GM21825 (cell line): ENCODE measurements around the gene ARHGEF19.
"Not testable (repeated sequence)": the region's sequence is repeated elsewhere in the genome, so short reads cannot be mapped to it uniquely, and the experiment has no call there.

Experiments used
- ATAC-seq: cut with Tn5 transposase; IDR thresholded peaks from one replicate; pipeline ENCODE4 v1.9.1; 2021; ENCODE audit warnings: mild to moderate bottlenecking, moderate library complexity; ENCODE audit not compliant: unreplicated experiment

The ARHGEF19 gene

DNA sequence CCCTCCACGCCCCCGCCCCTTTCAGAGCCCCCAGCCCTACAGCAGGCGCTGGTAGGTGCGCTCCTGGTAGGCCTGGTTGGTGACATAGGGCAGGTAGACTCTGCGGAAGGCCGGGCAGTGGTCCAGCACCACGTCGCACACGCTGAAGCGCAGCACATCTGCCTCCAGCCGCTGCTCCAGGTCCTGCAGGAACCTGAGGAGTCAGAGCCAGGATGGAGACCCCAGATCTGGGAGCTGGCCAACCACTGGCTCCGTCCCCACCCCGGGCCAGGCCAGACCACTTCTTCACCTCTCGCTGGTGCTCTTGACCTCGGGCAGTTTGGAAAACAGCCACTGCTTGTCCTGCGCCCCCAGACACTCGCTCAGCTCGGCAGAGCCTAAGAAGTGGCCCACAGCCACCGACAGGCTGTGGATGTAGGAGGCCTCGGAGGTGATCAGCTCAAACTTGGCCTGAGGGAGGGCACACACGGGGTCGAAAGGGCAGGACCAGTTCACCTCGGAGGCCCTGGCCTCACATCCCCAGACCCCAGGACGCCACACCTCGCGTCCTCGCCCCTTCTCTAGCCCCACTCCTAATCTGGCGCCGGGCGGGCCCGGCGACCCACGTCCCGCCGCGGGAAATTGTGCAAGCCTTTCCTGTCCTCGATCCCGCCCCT, 6.4 kb downstream of the ARHGEF19 start:
- ATAC-seq = no peak

DNA sequence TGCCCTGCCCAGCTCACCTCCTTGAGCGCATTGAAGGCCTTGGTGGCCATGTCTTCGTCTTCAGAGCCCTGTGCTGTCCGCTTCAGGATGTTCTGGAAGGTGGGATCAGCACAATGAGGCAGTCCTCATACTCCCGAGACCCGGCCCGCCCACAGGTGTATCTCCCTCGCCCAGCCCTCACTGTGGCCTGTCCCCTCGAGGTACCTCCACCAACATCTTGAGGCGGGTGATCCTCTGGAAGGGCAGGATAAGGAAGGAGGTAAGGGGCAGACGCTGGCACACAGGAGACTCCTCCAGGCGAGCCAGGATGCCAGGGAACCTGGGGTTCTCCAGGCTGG, 7.1 kb downstream of the ARHGEF19 start:
- ATAC-seq = no peak

DNA sequence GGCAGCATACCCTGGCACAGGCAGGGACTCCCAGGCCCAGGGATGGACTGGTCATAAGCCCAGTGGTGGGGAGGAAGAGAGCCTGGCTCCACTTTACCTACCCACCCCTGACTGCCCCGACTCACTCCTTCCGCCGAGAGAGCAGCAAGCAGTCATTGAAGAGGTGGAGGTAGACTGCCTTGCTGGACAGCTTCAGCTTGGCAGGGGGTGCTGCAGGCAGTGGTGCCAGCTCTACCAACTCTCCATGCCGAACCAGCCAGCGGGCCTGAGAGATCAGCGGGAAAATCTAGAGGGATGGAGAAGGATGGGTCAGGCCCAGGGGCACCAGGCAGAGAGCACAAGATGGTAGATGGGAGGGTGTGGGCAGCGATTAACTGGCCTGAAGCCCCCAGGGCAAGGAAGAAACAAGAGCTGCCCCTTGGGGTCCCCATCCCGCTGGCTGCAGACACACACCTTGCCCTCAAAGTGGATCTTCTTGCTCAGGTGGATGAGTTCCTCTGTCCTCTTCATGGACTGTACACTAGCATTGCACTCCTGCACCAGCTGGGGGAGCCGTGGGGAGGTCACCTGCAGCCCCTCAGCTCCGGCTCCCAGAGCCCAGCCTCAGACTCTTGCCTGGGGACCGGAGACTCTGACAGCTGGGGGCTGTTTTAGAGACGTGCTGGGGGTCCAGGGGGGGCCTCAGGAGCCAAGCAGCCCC, 7.7 kb downstream of the ARHGEF19 start:
- ATAC-seq = no peak

DNA sequence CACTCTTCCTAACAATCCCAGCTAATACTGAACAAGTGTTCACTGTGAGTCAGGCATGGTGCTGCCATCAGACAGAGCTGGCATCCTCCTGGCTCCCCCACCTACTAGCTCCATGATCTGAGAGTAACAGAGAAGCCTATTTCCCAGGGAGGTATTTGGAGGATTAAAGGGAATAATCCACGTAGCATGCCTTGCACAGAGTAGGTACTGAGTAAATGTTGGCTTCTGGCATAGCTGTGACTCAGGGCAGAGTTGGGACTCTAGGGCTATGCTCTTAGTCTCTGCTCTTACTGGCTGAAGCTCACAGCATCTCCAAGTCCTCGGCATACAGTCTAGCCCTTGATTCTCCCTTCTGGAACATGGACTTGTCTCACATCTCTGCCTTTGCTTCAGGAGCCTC, 8.2 kb downstream of the ARHGEF19 start:
- ATAC-seq = no peak

DNA sequence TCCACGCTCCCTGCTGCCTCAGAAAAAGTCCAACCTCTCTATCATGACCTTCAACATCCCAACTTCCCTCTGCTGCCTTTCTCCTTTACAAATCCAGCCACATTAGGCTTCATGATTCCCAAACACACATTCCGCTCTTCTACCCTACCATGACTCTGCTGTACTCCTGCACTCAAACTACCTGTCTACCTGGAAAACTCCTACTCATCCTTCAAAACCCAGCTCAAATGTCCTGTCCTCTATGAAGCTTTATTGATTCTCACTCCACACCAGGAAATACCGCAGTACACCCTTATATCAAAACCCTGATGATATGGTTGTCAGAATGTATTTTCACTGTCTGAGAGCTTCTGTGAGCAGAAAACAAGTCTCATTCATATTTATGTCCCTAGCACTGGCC, 8.9 kb downstream of the ARHGEF19 start:
- ATAC-seq = no peak

DNA sequence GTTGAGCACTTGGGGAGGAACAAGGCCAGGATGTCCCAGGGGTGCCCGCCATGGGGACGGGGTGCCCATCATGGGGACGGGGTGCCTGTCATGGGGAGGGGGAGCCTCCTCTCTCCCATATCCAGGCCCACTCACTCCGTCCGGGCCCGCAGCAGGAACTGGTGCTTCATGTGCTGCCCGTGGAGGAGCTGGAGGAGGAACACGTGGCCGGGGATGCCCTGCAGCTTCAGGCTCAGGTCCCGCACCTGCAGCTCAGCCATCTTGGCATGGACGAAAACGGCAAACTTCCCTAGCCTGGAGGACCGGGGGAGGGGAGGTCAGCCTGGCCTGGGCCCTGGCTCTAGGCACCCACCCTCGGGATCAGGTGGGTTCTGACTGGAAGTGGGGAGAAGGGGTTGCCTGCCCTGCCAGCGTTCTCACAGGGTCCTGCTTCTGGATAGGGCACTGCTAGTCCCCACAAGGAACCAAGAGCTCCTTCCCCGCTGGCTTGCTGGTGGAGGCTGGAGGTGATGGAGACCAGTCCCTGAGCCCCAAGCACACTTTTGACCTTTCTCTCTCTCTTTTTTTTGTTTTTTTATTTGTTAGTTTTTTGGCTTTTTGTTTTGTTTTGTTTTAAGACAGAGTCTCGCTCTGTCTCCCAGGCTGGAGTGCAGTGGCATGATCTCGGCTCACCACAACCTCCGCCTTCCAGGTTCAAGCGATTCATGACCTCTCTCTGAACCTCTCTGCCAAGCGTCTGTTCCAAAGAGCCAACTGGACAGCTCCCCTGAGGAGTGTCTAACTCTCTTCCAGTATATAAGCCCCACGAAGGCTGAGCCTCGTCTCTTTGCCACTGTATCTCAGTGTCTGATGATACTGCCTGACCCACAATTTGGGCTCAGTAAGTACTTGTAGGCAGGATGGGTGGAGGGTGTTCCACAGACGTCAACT, 9.9 kb downstream of the ARHGEF19 start:
- no peak for ATAC-seq

DNA sequence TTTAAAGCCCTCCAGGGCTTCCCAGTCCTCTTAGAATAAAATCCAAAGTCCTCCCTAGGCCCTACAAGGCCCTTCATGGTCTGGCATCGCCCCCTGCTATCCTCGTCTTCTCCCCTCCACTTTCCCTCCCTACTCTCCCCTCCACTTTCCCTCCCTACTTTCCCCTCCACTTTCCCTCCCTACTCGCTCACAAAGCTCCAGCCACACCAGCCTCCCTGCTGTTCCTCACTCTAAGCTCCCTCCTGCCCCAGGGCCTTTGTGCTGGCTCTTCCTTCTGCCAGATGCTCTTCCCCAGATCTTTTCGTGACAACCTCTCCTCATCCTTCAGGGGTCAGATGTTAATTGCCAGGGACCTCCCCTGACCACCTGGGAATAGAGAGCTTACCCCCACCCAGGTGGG, 12.8 kb downstream of the ARHGEF19 start:
- ATAC-seq = no peak

DNA sequence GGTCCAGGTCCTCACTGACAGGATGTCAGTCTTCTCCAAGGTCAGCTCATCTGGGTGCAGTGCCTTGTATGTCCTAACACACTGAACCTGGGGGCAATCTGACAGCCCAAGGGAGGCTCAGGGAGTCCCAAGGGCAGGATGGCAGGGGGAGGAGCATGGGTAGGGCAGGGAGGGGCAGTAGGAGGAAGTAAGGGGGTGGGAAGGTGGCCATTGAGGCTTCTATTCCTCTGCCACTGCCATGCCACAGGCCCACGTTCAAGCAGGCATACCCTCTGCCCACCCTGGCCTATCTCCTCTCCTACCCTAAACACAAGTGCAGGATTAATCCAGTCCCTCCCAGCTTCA, 13.3 kb downstream of the ARHGEF19 start:
- ATAC-seq = no peak

DNA sequence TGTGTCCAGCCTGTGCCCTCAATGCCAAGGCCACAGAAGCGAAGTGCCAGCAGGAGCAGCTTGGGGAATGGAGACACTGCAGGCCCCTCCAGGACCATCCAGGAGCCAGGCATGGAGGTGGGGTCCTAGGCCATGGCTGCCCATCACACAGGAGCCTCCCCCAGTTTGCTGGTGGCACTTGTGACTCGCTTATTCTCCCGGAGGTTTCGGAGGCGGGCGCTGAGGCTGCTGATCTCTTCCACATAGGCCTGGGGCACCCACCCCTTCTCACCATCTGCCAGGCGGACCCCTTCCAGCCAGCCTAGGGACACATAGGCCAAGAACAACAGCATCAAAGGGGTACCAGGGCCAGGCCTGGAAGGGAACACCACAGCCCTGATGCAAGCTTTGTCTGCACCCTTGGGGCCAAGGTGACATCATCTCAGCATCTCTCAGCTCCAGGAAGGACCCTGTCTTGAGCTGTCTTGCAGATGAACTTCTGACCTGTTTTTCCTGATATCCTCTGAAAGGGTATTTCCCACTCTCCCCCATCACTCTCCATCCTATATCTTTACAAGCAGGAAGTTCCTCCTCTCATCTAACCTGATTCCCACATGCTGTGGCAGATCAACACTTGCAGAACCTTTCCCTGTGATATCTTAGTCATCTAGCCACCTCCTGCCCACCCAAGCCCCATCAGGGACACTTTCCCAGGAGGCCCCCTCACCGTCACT, 13.9 kb downstream of the ARHGEF19 start:
- ATAC-seq = no peak

DNA sequence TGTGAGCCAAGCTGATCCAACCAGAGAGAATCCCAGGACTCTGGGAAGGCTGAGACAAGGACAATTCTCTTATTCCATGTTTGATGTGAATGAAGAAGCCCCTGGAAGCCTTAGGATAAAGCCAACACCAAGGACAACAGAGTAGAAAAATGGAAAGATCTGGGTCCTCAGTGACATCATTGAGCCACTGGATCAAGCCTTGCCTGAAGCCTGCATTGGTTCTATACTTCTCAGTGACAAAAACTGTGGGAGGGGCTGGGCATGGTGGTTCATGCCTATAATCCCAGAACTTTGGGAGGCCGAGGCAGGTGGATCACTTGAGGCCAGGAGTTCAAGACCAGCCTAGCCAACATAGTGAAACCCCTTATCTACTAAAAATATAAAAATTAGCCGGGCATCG, 15.6 kb downstream of the ARHGEF19 start:
- ATAC-seq = no peak

DNA sequence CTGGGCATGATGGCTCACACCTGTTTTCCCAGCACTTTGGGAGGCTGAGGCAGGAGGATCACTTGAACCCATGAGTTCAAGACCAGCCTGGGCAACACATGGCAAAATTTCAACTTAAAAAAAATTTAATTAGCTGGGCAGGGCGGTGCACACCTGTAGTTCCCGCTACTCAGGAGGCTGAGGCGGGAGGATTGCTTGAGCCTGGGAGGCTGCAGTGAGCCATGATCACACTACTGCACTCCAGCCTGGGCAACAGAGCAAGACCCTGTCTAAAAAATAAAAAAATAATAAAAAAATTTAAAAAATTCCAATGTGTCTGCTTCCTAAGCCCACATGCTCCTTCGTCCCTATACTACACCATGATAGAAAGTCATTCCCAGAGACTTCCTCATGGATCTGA, 16.3 kb downstream of the ARHGEF19 start:
- not testable (repeated sequence) for ATAC-seq

DNA sequence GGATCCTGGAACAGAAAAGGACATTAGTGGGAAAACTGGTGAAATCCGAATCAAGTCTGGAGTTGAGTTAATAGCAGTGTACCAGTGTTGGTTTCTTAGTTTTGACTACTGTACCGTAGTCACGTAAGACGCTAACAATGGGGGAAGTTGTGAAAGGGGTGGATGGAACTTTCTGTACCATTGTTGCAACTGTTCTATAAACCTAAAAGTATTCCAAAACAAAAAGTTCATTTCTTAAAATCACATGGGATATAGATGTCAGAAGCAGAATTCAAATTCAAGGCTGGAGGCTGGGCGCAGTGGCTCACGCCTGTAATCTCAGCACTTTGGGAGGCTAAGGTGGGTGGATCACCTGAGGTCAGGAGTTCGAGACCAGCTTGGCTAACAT, 16.9 kb downstream of the ARHGEF19 start:
- no peak for ATAC-seq

DNA sequence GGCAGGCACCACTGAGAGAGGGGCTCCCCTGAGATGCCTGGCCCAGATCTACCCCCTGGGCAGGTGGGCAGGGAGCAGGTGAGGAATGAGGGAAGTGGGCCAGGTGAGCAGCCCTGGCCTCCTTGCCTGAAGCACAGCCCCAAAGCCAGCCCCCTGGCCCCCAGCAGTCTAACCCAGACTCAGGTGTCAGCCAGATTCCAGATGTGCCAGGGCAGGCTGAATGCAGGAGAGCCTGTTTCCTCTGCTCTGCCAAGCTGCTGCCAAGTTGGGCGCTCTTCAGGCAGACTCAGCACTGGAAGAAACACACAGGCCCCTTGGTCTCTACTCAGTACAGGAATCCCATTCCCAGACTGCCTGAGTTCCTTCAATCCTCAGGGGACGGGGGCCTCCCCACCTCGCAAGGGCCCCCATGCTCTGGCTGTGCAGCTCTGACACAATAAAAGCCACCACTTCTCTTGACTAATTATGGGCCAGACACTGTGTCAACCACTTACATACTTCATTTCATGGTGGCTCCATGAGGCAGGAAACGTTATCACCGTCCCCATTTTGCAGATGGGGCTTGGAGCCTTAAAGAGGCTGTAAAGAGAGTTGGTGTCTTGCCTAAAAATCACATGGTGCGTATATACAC, 20.4 kb downstream of the ARHGEF19 start:
- ATAC-seq = no peak

DNA sequence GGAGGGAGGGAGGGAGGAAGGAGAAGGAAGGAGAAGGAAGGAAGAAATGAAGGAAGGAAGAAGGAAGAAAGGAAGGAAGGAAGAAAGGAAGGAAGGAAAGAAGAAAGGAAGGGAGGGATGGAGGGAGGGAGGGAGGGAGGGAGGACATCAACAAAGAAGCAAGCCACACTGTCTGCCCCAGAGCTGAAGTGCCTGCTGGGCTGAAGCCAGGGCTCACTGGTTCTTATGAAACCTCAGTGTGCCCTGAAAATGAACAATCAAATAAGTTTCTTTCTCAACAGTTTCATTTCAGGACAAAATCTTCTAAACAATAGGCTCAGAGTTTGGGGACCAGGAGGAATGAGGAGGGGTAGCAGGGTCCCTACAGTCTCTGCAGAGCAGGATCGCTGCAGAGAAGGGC, 21.1 kb downstream of the ARHGEF19 start:
- ATAC-seq = no peak

DNA sequence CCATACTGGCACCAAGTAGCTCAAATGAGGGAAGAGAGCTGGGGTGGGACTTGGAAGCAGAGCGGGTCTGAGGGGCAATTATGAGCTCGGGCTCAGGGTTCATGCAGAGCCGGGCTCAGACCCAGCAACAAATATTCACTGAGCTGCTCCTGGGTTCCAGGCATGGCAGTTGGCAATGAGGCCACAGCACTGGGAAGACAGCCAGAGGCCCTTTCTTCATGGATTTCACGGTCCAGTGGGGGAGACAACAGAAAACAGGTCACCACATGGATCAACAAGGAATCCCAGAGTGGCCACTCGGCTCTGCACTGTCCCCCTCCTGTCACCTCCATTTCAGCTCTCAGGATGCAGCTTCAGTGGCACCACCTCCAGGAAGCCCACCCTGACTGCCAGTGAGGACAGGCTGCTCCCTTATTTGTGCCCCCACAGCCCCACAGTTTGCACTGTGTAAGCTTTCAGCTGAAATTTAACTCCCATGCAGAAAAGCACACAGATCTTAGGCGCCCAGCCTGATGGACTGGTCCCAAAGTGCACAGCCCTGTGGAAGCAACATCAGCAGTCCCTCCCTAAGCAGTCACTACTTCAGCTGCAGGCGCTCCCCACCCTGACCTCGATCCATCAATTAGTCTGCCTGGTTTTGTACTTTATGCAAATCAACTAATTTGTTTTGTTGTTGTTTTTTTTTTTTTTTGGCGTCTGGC, 22.4 kb downstream of the ARHGEF19 start:
- ATAC-seq = no peak

DNA sequence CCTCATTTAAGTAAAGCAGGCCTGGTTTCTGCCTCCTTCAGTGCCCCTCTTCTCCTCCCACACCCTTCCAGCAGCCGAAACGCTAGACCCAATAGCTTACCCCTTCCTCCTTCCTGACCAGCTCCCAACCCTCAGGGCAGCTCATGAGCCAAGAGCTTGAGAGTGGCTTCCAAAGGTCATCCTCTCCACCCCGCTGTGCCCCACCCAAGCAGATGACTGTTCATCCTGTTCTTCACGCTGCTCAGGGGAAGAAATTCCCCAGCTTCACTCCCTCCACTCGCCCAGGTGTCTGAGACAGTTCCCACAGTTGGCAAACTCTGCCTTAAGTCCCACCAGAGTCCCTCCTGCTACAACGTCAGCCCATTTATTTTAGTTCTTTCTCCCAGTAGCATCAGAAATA, 23.4 kb downstream of the ARHGEF19 start:
- ATAC-seq = no peak

DNA sequence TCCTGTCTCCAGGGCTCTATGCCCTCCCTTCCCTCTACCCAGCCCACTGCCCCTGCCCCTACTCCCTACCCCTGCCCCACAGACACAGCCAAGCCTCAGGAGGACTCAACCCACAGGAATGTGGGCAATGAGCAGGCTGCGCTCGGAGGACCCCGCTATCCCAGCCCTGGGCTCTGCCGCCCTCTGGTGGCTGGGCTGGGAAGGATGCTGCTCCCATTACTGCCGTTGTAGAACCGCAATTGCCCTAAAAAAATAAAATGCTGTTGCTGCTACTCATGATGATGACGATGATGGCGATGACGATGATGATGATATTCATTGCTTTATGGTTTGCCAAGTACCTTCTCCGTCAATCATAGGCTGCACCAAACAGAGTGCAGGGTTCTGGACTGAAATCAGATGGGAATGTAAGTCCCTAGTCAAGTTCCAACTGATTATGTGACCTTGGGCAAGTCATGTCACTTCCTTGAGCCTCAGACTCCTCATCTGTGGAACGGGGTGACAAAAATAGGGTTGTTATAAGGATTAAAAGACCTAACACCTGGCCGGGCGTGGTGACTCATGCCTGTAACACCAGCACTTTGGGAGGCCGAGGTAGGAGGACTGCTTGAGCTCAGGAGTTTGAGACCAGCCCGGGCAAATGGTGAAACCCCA, 24.6 kb downstream of the ARHGEF19 start:
- ATAC-seq = no peak

DNA sequence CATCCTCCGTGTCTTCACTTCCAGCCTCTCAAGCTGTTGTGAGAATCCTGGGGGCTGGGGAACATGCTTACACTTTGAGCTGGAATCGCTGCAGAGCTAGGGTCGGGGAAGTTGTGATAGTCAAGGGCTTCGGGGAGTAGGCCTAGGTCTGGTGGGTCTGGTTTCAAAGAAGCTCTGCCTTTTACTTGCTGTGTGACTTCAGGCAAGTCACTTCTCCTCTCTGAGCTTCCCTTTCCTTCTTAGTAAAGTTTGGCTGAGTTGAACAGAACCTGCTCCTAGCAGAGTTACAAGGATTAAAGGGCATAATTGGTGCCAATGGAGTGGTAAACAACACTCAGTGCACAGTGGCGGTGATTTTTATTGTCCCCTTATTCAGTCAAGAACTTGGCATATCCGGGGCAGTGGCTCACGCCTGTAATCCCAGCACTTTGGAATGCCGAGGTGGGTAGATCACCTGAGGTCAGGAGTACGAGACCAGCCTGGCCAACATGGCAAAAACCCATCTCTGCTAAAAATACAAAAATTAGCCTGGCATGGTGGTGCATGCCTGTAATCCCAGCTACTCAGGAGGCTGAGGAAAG, 25.7 kb downstream of the ARHGEF19 start:
- no peak for ATAC-seq

DNA sequence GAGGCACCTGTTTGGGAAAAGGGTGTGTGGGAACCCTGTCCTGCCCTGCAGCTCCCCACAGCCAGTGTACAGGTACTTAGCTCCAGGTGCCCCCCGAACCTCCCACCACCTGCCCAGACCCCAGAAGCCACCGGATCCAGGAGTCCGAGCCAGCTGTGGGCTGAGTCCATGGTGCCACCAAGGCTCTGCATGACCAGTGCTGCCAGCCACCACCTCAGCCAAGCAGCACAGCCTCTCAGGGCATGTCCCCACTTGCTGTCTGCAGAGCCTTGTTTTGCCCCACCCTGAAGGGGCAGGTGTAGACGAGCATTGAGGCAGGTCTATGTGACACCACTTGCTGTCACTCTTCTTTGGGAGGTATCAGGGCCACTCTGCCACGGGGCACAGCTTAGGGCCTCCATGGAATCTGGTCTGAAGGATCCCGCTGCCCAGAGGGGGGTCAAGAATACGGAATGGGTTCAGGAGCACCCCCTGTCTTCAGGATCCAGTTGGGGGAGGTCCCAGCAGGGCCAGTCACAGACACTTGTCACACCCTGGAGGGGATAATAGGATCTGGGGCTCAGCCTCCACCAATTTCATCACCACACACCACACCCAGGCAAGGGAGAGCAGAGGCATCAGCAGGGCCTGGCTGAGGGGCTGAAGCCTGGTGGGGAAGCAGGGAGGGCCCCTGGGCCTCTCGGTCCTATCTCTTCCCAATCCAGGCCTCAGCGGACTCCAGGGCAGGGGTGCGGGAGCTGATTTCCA, 27.7 kb downstream of the ARHGEF19 start:
- ATAC-seq = no peak
